GM12801 (cell line): ENCODE measurements around the gene SNRNP200.

ENCODE experiments used
- TF ChIP-seq, protein P1 (sequence below): IDR thresholded peaks from one replicate; pipeline ENCODE4 v1.5.1; 2011; ENCODE audit warnings: control low read depth; ENCODE audit not compliant: insufficient read length; ENCODE audit errors: extremely low read depth

The SNRNP200 gene

DNA sequence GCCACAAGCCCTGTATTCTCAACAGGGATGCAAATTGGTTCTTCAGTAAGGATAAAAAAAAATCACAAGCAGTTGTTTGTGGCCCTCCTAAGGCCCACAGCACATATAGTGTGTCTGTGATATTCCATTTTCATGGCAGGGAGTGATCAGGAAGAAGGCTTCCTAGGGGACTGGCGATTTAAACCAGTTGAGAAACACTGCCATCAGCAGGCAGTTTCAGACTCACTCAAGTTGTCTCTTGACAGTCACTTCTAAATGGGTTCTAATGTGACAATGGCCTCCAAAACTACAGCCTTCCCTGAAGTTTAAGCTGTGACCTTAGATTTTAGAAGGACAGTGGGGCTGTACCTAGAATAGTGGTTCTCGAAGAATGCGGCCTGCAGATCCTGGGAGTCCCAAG, 33.4 kb downstream of the SNRNP200 start:
- TF ChIP-seq, protein P1, sequence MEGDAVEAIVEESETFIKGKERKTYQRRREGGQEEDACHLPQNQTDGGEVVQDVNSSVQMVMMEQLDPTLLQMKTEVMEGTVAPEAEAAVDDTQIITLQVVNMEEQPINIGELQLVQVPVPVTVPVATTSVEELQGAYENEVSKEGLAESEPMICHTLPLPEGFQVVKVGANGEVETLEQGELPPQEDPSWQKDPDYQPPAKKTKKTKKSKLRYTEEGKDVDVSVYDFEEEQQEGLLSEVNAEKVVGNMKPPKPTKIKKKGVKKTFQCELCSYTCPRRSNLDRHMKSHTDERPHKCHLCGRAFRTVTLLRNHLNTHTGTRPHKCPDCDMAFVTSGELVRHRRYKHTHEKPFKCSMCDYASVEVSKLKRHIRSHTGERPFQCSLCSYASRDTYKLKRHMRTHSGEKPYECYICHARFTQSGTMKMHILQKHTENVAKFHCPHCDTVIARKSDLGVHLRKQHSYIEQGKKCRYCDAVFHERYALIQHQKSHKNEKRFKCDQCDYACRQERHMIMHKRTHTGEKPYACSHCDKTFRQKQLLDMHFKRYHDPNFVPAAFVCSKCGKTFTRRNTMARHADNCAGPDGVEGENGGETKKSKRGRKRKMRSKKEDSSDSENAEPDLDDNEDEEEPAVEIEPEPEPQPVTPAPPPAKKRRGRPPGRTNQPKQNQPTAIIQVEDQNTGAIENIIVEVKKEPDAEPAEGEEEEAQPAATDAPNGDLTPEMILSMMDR: no peak

GRCh38 chr2:96267159-96267971, 38.0 kb downstream of the SNRNP200 start:
- TF ChIP-seq, protein P1: no peak

DNA sequence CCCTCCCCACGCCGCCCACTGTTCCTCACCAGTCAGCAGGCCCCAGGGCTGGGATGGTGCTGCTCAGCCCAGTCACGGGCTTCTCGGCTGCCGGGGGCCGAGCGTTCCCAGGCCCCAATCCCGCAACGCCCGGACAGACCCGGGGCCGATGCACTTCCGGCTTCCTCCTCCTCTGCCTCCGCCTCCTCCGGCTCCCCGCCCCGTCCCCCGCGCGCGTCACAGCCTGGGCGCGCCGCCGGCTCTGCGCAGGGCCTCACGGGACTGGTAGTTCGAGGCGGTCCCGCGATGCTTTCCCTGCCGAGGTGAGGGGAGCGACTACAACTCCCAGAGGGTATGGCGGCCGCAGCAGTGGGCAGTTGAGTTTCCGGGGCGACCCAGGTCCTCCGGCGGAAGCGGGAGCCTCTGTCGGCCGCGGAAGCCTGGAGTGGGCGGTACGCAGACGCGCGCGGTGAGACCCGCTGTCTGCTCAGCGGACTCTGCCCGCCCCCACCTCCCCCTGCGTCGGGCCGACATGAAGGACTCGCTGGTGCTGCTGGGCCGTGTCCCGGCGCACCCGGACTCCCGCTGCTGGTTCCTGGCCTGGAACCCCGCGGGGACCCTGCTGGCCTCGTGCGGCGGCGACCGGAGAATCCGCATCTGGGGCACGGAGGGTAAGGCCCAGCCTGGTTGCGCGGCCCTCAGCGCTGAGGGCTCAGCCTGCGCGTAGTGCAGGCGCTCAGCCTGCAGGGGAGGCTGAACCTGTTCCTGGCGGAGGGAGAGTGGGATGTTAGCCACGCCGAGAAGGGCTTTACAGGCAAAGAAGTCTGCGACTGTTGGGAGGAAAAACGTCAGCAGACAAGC, 39.3 kb downstream of the SNRNP200 start, which contains the start of the genes CIAO1 and TMEM127:
Gene CIAO1, plus strand, starts transcription at position 386 of the 840 bp plus-strand sequence. Its CDS starts 126 bp downstream, at position 512.
Gene TMEM127, minus strand, starts transcription at position 158 of the 840 bp plus-strand sequence. CDS start 616 bp downstream, outside the sequence.
- TF ChIP-seq, protein P1: no peak

DNA sequence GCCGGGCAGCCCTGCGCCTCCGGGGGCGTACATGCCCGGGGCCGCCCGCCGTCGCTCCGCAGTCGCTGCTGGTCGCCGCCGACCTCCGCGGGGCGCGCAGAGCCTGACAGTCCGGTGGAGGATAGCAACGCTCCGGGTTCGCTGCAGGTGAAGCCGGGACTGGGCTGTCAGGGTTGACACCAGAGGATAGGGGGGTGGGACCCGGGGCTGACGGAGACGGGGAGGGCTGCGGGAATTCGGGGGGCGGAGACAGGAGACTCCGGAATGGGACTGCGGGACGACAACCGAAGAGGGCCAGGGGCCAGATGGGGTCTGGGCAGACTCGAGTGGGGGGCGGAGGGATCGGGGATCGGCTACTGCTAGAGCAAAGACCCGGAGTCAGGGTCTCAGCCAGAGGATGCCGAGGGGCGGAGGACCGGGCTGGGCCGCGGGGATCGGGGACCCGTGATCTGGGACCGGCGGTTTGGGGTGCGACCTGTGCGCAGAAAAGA, 40.0 kb downstream of the SNRNP200 start:
- TF ChIP-seq, protein P1: no peak

- TF ChIP-seq, protein P1: no peak
Measured at GRCh38 chr2:96264656-96265348, 40.5 kb downstream of the SNRNP200 start.

GRCh38 chr2:96264086-96264485, 41.3 kb downstream of the SNRNP200 start:
- TF ChIP-seq, protein P1: no peak
